Measurements from ENCODE around the gene VPS9D1.

The VPS9D1 gene

GRCh38 chr16:89720813-89721545 lies at the start of gene VPS9D1, which contains the start of gene ZNF276:
VPS9D1 (minus strand) TSS chr16:89720898; CDS start chr16:89720861, 37 bp downstream.
ZNF276 (plus strand) TSS chr16:89721537; CDS start chr16:89721641, 104 bp downstream.
- peak; percentile 73 to 98 (median 82) for DNase-seq
- intact Hi-C loops (cut with DNase I): no loop called here

- no peak for DNase-seq
- intact Hi-C loops (cut with DNase I): no loop called here
These were observed 49.7 kb upstream of the VPS9D1 start for GRCh38 chr16:89770367-89770766.

- DNase-seq: no peak
- intact Hi-C loops (cut with DNase I): no loop called here
These were observed 44.7 kb upstream of the VPS9D1 start for GRCh38 chr16:89765292-89765830.

GRCh38 chr16:89764711-89765201 lies 44.1 kb upstream of the VPS9D1 start:
- intact Hi-C loops (cut with DNase I): no loop called here
- peak in 1 of 10 donors; percentile 31 for DNase-seq

- intact Hi-C loops (cut with DNase I): no loop called here
- no peak for DNase-seq
These were observed 40.7 kb upstream of the VPS9D1 start for GRCh38 chr16:89761304-89761922.

- intact Hi-C loops (cut with DNase I): no loop called here
- DNase-seq: no peak
These were observed 39.1 kb upstream of the VPS9D1 start for GRCh38 chr16:89759746-89760340.

- no peak for DNase-seq
- intact Hi-C loops (cut with DNase I): loop anchor here (5.0 kb wide), 1 partner anchor 43 kb away; no protein-coding TSS in a partner anchor
These were observed 28.9 kb upstream of the VPS9D1 start for GRCh38 chr16:89749637-89750036.

GRCh38 chr16:89748921-89749320 lies 28.2 kb upstream of the VPS9D1 start:
- intact Hi-C loops (cut with DNase I): no loop called here
- DNase-seq: no peak

GRCh38 chr16:89748076-89748475 lies 27.4 kb upstream of the VPS9D1 start:
- intact Hi-C loops (cut with DNase I): no loop called here

GRCh38 chr16:89746043-89746442 lies 25.3 kb upstream of the VPS9D1 start:
- intact Hi-C loops (cut with DNase I): no loop called here
- DNase-seq: no peak

More at GRCh38 chr16:89748076-89748475, 27.4 kb upstream of the VPS9D1 start:
- no peak for DNase-seq

GRCh38 chr16:89744813-89745212 lies 24.1 kb upstream of the VPS9D1 start:
- DNase-seq: no peak
- intact Hi-C loops (cut with DNase I): no loop called here

- no peak for DNase-seq
- intact Hi-C loops (cut with DNase I): no loop called here
These were observed 22.2 kb upstream of the VPS9D1 start for GRCh38 chr16:89742948-89743347.

- DNase-seq: peak in 1 of 10 donors; percentile 10
- intact Hi-C loops (cut with DNase I): no loop called here
These were observed 20.8 kb upstream of the VPS9D1 start for GRCh38 chr16:89741342-89742014.

- no peak for DNase-seq
- intact Hi-C loops (cut with DNase I): no loop called here
These were observed 18.7 kb upstream of the VPS9D1 start for GRCh38 chr16:89739383-89739782.

GRCh38 chr16:89738538-89739317 lies 18.0 kb upstream of the VPS9D1 start:
- DNase-seq: no peak
- intact Hi-C loops (cut with DNase I): no loop called here

- DNase-seq: no peak
- intact Hi-C loops (cut with DNase I): no loop called here
These were observed 17.3 kb upstream of the VPS9D1 start for GRCh38 chr16:89738072-89738377.

- intact Hi-C loops (cut with DNase I): no loop called here
- no peak for DNase-seq
These were observed 16.8 kb upstream of the VPS9D1 start for GRCh38 chr16:89737341-89738071.

- DNase-seq: no peak
- intact Hi-C loops (cut with DNase I): no loop called here
These were observed 15.9 kb upstream of the VPS9D1 start for GRCh38 chr16:89736554-89736953.

GRCh38 chr16:89733792-89734191 lies 13.1 kb upstream of the VPS9D1 start:
- intact Hi-C loops (cut with DNase I): no loop called here
- DNase-seq: no peak

Data from posterior cingulate gyrus (tissue), 11 donors.